KMS-11 (cell line): Measurements from ENCODE around the gene RIN1.

ENCODE experiments used
- H2AFZ ChIP-seq: fragments of 200-600 bp; sonication (generic); 2 replicates; pipeline ENCODE4 v1.6.1; 2016; ENCODE audit warnings: antibody characterized with exemption, mixed run types, low read depth
- H3K27ac ChIP-seq: fragments of 200-600 bp; sonication (generic); 2 replicates; pipeline ENCODE4 v1.6.1; 2016; ENCODE audit warnings: mild to moderate bottlenecking, mixed run types
- H3K27me3 ChIP-seq: fragments of 200-600 bp; sonication (generic); 2 replicates; pipeline ENCODE4 v1.6.1; 2017; ENCODE audit warnings: mild to moderate bottlenecking, low read depth, mixed run types, moderate library complexity; ENCODE audit not compliant: insufficient read depth
- H3K36me3 ChIP-seq: fragments of 200-600 bp; sonication (generic); 2 replicates; pipeline ENCODE4 v1.6.1; 2017; ENCODE audit warnings: mild to moderate bottlenecking, mixed run types; ENCODE audit not compliant: insufficient read depth
- H3K4me1 ChIP-seq: fragments of 200-600 bp; sonication (generic); 2 replicates; pipeline ENCODE4 v1.6.1; 2016; ENCODE audit warnings: mild to moderate bottlenecking, low read depth, mixed run types; ENCODE audit not compliant: poor library complexity, severe bottlenecking
- H3K4me2 ChIP-seq: fragments of 200-600 bp; sonication (generic); 2 replicates; pipeline ENCODE4 v1.7.0; 2016; ENCODE audit warnings: mild to moderate bottlenecking, mixed run types
- H3K4me3 ChIP-seq: fragments of 200-600 bp; sonication (generic); IDR thresholded peaks from 2 replicates; pipeline ENCODE4 v1.6.1; 2017; ENCODE audit warnings: low read depth, low read length, mixed read lengths; ENCODE audit not compliant: insufficient read depth
- H3K79me2 ChIP-seq: fragments of 200-600 bp; sonication (generic); 2 replicates; pipeline ENCODE4 v1.6.1; 2016; ENCODE audit warnings: low read depth, mixed run types; ENCODE audit not compliant: insufficient read depth
- H3K9ac ChIP-seq: fragments of 200-600 bp; sonication (generic); 2 replicates; pipeline ENCODE4 v1.6.1; 2016; ENCODE audit warnings: mild to moderate bottlenecking, mixed run types
- H4K20me1 ChIP-seq: fragments of 200-600 bp; sonication (generic); 2 replicates; pipeline ENCODE4 v1.6.1; 2016; ENCODE audit warnings: mild to moderate bottlenecking, mixed run types; ENCODE audit not compliant: insufficient read depth
- CTCF ChIP-seq: fragments of 200-600 bp; sonication (generic); conservative IDR thresholded peaks from 2 replicates; pipeline ENCODE4 v1.6.1; 2017; ENCODE audit warnings: low read depth, mild to moderate bottlenecking, antibody characterized with exemption, low read length, moderate library complexity, mixed read lengths

The RIN1 gene

GRCh38 chr11:66318600-66318970, 17.6 kb downstream of the RIN1 start:
- no peak for TF ChIP-seq CTCF
- no peak overlapping the region for H3K9ac ChIP-seq
- H3K4me2 ChIP-seq = no peak overlapping the region
- H3K79me2 ChIP-seq = no peaks in the 10 kb centered on the region
- H3K4me3 ChIP-seq = no peak overlapping the region
- H3K27ac ChIP-seq = no peak overlapping the region
- peaks cover 2% of the 10 kb centered on the region; the same call in 1 of the 2 replicates for H3K27me3 ChIP-seq
- H2AFZ ChIP-seq = no peak overlapping the region
- no peaks in the 10 kb centered on the region for H4K20me1 ChIP-seq
- peaks cover 4% of the 10 kb centered on the region for H3K4me1 ChIP-seq
- H3K36me3 ChIP-seq = no peaks in the 10 kb centered on the region

- Histone ChIP-seq H3K4me3 (no peak overlapping the region), H3K27me3 (peaks cover 2% of the 10 kb centered on the region; the same call in 1 of the 2 replicates), H3K4me2 (no peak overlapping the region), H3K9ac (no peak overlapping the region), H3K36me3 (no peaks in the 10 kb centered on the region), H3K79me2 (no peaks in the 10 kb centered on the region), H2AFZ (no peak overlapping the region), H4K20me1 (no peaks in the 10 kb centered on the region), H3K4me1 (peaks cover 4% of the 10 kb centered on the region), H3K27ac (no peak overlapping the region)
- no peak for TF ChIP-seq CTCF
Observed at GRCh38 chr11:66317723-66318599, 18.3 kb downstream of the RIN1 start.

- H3K4me3 ChIP-seq = no peak overlapping the region
- no peak overlapping the region for H3K27ac ChIP-seq
- no peak overlapping the region for H3K9ac ChIP-seq
Observed at GRCh38 chr11:66317322-66317722, 18.9 kb downstream of the RIN1 start.

GRCh38 chr11:66316849-66317251, 19.4 kb downstream of the RIN1 start, which contains the start of gene CD248:
CD248 (minus strand) TSS chr11:66317044; CDS start chr11:66317027, 17 bp downstream.
- no peaks in the 10 kb centered on the region for H3K79me2 ChIP-seq
- no peaks in the 10 kb centered on the region for H4K20me1 ChIP-seq
- no peak within 1 kb of the TSS for H2AFZ ChIP-seq
- peaks cover 2% of the 10 kb centered on the region; the same call in 1 of the 2 replicates for H3K27me3 ChIP-seq
- H3K27ac ChIP-seq = no peak within 1 kb of the TSS
- no peak within 1 kb of the TSS for H3K9ac ChIP-seq
- no peak within 1 kb of the TSS for H3K4me3 ChIP-seq
- no peak for TF ChIP-seq CTCF
- peaks cover 4% of the 10 kb centered on the region for H3K4me1 ChIP-seq
- no peak within 1 kb of the TSS for H3K4me2 ChIP-seq
- no peaks in the 10 kb centered on the region for H3K36me3 ChIP-seq

More at GRCh38 chr11:66317322-66317722, 18.9 kb downstream of the RIN1 start:
- Histone ChIP-seq H3K27me3 (peaks cover 2% of the 10 kb centered on the region; the same call in 1 of the 2 replicates), H3K4me1 (peaks cover 4% of the 10 kb centered on the region), H4K20me1 (no peaks in the 10 kb centered on the region), H3K4me2 (no peak overlapping the region), H3K79me2 (no peaks in the 10 kb centered on the region), H2AFZ (no peak overlapping the region), H3K36me3 (no peaks in the 10 kb centered on the region)
- TF ChIP-seq CTCF = no peak
